Parathyroid adenoma (tissue), 2 donors: ENCODE data around the gene CLIP1.
"Not testable (repeated sequence)": the region's sequence is repeated elsewhere in the genome, so short reads cannot be mapped to it uniquely, and the experiment has no call there.

Experiments used
- H2AFZ ChIP-seq: fragments of 300-600 bp; sonication (generic); one replicate; pipeline ENCODE4 v1.7.0; 2017; ENCODE audit warnings: antibody characterized with exemption, mild to moderate bottlenecking
- H3K27ac ChIP-seq: fragments of 300-600 bp; sonication (generic); one replicate; pipeline ENCODE4 v1.7.0; 2017
- H3K27me3 ChIP-seq: fragments of 300-600 bp; sonication (generic); one replicate; pipeline ENCODE4 v1.7.0; 2017; ENCODE audit warnings: low read length; ENCODE audit not compliant: control insufficient read depth, insufficient read depth
- H3K36me3 ChIP-seq: fragments of 300-600 bp; sonication (generic); one replicate; pipeline ENCODE4 v1.7.0; 2017; ENCODE audit warnings: low read length; ENCODE audit not compliant: control insufficient read depth, insufficient read depth
- H3K4me1 ChIP-seq: fragments of 300-600 bp; sonication (generic); one replicate; pipeline ENCODE4 v1.7.0; 2017; ENCODE audit warnings: control low read depth
- H3K4me2 ChIP-seq: fragments of 300-600 bp; sonication (generic); one replicate; pipeline ENCODE4 v1.7.0; 2017; ENCODE audit warnings: low read length
- H3K4me3 ChIP-seq: fragments of 300-600 bp; sonication (generic); one replicate; pipeline ENCODE4 v1.7.0; 2017; ENCODE audit warnings: low read depth, low read length
- H3K79me2 ChIP-seq: fragments of 300-600 bp; sonication (generic); one replicate; pipeline ENCODE4 v1.7.0; 2017; ENCODE audit warnings: control low read depth
- H3K9ac ChIP-seq: fragments of 300-600 bp; sonication (generic); one replicate; pipeline ENCODE4 v1.7.0; 2017; ENCODE audit warnings: mild to moderate bottlenecking
- H3K9me3 ChIP-seq: fragments of 300-600 bp; sonication (generic); one replicate; pipeline ENCODE4 v1.7.0; 2017; ENCODE audit warnings: low read length; ENCODE audit not compliant: control insufficient read depth
- TF ChIP-seq, protein P1 (sequence below): fragments of 300-600 bp; sonication (generic); IDR thresholded peaks from one replicate; pipeline ENCODE4 v1.7.0; 2017; ENCODE audit warnings: antibody characterized with exemption, mild to moderate bottlenecking
- donor health status: primary hyperparathyroidism.

CLIP1 gene

DNA sequence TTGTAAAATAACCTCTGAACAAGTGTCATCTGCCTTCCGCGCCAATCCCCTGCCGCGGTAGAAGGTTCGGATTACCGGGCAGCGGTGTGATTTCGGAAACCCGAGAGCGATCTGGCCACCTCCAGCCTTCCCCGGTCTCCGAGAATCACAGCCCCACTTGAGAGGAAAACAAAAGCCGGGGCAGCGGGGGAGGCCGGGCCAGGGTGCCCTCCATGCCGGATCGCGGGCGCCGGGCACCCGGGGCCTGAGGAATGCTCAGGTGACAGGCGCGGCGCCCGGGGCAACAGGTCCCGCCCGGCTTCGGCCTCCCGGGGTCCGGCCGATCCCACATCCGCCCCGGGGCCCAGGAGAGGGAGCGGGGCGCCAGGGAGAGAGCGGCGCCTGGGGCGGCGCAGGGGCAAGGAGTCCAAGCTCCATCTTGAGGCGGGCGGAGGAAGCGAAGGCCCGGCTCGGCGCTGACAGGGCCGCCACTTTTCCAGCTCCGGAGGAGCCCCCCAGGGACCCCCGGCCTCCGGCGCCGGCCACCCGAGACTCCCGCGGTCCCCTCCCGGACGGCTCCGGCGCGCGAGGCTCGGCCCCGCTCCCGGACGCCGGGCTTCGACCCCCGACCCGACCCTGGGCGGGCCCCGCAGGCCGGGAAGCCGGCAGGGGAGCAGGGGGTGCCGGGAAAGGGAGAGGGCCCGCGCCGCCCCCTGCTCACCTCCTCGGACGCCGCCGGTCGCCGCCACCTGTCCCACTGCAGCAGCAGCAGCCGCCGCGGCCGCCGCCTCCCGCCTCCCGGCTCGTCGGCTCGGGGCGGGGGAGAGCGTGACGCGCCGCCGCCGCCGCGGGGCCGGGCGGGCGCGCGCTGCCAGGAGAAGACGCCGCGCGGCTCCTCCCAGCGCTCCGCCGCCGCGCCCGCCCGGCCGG is at the start of gene CLIP1:
Gene CLIP1 (minus strand): TSS at position 849 of the 909 bp plus-strand sequence. CDS start 42,217 bp downstream, outside the sequence.
- Histone ChIP-seq H3K27me3 (no peaks in the 10 kb centered on the region), H3K27ac (peak within 1 kb of the TSS; percentile 99), H3K79me2 (peaks cover 28% of the 10 kb centered on the region), H2AFZ (peak within 1 kb of the TSS; percentile 95), H3K4me2 (peak within 1 kb of the TSS; percentile 77), H3K4me3 (peak within 1 kb of the TSS; percentile 88), H3K9me3 (no peaks in the 10 kb centered on the region), H3K36me3 (no peaks in the 10 kb centered on the region), H3K9ac (peak within 1 kb of the TSS; percentile 97), H3K4me1 (peaks cover 18% of the 10 kb centered on the region)
- TF ChIP-seq, protein P1, sequence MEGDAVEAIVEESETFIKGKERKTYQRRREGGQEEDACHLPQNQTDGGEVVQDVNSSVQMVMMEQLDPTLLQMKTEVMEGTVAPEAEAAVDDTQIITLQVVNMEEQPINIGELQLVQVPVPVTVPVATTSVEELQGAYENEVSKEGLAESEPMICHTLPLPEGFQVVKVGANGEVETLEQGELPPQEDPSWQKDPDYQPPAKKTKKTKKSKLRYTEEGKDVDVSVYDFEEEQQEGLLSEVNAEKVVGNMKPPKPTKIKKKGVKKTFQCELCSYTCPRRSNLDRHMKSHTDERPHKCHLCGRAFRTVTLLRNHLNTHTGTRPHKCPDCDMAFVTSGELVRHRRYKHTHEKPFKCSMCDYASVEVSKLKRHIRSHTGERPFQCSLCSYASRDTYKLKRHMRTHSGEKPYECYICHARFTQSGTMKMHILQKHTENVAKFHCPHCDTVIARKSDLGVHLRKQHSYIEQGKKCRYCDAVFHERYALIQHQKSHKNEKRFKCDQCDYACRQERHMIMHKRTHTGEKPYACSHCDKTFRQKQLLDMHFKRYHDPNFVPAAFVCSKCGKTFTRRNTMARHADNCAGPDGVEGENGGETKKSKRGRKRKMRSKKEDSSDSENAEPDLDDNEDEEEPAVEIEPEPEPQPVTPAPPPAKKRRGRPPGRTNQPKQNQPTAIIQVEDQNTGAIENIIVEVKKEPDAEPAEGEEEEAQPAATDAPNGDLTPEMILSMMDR, result peak; percentile 60

DNA sequence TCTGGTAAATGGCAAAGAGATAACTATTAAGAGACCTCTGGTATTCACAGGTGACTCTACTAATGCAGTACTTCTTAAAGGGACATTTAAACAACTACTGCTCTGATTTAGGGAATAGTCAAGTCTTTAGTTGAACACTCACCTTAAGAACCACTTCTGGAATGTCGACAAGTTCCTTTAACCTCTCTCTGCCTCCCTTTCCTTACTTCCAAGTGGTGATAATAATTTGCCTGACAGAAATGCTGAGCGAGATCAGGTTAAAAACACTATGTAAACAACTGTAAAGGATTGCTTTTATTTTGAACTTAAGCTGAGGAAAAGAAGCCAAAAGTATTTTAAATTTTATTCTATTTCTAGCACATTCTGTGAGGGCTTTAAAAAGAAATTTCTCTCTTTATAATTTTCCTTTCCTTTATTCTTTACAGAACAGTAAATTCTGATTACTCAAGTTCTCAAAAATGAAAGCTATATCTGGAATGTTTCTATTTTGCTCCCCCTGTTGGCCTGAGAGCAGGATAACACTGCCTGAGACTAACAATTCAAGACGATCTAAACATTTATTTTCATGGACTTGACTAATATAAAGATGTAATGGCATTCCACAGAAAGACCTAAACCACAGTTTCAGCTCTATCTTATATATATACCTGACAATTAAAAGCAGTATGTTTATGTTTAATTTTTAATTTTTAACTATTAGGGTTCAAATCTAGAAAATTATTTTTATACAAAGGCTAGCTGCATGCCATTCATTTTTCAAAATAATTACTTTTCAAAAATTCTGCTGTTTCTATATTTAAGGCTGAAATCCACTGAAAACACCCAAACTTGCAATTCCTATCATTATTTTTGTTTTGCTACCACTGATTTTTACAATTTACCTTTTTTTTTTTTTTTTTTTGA is 49.1 kb upstream of the CLIP1 start:
- H3K9me3 ChIP-seq, result no peaks in the 10 kb centered on the region
- peak overlapping the region; percentile 56 for H3K4me2 ChIP-seq
- H3K27ac ChIP-seq, result peak overlapping the region; percentile 86
- H3K36me3 ChIP-seq, result no peaks in the 10 kb centered on the region
- TF ChIP-seq, protein P1, result peak; percentile 86
- peak overlapping the region; percentile 22 for H3K4me3 ChIP-seq
- no peaks in the 10 kb centered on the region for H3K27me3 ChIP-seq
- no peaks in the 10 kb centered on the region for H3K79me2 ChIP-seq
- peaks cover 6% of the 10 kb centered on the region for H3K4me1 ChIP-seq
- peak overlapping the region; percentile 61 for H2AFZ ChIP-seq
- H3K9ac ChIP-seq, result no peak overlapping the region

DNA sequence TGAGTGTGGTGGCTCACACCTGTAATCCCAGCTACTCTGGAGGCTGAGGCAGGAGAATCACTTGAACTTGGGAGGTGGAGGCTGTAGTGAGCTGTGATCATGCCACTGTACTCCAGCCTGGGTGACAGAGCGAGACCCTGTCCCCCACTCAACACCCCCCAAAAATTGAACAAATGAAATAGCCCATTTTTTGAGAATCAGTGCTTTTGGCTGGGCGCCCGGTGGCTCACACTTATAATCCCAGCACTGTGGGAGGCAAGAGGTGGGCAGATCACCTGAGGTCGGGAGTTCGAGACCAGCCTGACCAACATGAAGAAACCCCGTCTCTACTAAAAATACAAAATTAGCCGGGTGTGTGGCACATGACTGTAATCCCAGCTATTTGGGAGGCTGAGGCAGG is 48.1 kb upstream of the CLIP1 start:
- not testable (repeated sequence) for H3K9ac ChIP-seq, H3K79me2 ChIP-seq, H2AFZ ChIP-seq, H3K4me2 ChIP-seq, H3K4me3 ChIP-seq, H3K4me1 ChIP-seq, H3K27me3 ChIP-seq, H3K9me3 ChIP-seq, H3K36me3 ChIP-seq
- H3K27ac ChIP-seq, result peak overlapping the region; percentile 86

DNA sequence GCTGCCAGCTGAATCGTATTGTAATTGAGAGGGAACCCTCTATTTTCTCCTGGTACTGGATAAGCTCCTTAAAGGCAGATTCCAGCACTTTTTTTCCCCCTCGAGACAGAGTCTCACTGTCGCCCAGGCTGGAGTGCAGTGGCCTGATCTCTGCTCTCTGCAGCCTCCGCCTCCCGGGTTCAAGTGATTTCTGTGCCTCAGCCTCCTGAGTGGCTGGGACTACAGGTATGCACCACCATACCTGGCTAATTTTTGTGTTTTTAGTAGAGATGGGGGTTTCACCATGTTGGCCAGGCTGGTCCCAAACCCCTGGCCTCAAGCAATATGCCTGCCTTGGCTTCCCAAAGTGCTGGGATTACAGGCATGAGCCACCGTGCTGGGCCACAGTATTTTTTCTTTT is 47.4 kb upstream of the CLIP1 start:
- H3K27me3 ChIP-seq, H3K36me3 ChIP-seq, H3K79me2 ChIP-seq, H2AFZ ChIP-seq, H3K4me3 ChIP-seq, H3K9me3 ChIP-seq, H3K9ac ChIP-seq, H3K4me2 ChIP-seq, H3K4me1 ChIP-seq: not testable (repeated sequence)
- peak overlapping the region; percentile 2 for H3K27ac ChIP-seq

DNA sequence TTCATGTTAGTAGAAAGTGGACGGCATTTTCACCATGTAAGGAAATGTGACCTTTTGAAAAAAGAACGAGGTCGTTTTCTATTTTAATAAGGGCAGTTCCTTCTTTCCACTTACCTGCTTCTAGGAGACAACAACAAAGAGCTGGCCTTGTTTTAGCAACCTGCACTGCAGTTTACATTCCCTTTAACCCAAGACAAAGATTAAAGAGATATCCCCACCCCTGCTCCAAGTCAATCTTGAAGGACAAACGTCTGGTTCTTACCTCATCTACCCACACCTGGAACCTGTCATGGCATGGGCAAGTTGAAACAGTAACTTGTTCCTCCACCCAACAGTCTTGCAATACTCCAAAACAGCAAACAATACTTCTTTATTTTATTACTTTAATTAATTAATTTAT is 45.5 kb upstream of the CLIP1 start:
- Histone ChIP-seq H3K27me3 (no peaks in the 10 kb centered on the region), H3K4me2 (peak overlapping the region; percentile 51), H3K9me3 (no peaks in the 10 kb centered on the region), H3K36me3 (no peaks in the 10 kb centered on the region), H2AFZ (peak overlapping the region; percentile 34), H3K27ac (peak overlapping the region; percentile 81), H3K4me3 (peak overlapping the region; percentile 22), H3K4me1 (peaks cover 6% of the 10 kb centered on the region), H3K9ac (no peak overlapping the region), H3K79me2 (no peaks in the 10 kb centered on the region)
- TF ChIP-seq, protein P1, result no peak

DNA sequence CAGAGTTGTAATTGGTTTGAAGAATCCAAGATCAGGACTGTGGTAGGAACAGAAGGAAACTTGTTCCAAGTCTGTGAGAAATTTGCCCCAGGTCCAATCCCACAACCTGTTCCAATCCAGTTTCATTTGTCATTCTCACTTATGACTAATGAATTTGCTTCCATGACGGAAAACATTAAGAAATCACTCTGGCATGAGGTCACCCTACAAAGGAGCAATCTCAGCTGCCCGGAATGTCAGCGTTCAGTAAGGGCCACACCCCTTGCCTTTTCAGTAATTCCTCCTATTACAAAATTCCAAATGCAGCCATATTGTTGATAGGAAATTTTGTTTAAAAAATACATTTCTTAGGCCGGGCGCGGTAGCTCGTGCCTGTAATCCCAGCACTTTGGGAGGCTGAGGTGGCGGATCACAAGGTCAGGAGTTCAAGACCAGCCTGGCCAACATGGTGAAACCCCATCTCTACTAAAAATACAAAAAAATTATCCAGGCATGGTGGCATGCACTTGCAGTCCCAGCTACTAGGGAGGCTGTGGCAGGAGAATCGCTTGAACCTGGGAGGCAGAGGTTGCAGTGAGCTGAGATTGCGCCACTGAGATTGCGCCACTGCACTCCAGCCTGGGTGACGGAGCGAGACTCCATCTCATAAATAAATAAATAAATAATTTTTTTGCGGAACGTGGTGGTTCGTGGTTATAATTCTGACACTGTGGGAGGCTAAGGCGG is 42.0 kb upstream of the CLIP1 start:
- H3K9me3 ChIP-seq, H3K4me2 ChIP-seq, H3K27ac ChIP-seq, H3K4me3 ChIP-seq, H2AFZ ChIP-seq, H3K4me1 ChIP-seq, H3K36me3 ChIP-seq, H3K79me2 ChIP-seq, H3K27me3 ChIP-seq, H3K9ac ChIP-seq: not testable (repeated sequence)
